GM18519 (cell line): Measurements from ENCODE around the gene MOK.
"Not testable (repeated sequence)": the region's sequence is repeated elsewhere in the genome, so short reads cannot be mapped to it uniquely, and the experiment has no call there.

Experiments
- ATAC-seq: cut with Tn5 transposase; IDR thresholded peaks from one replicate; pipeline ENCODE4 v1.9.1; 2021; ENCODE audit warnings: mild to moderate bottlenecking, moderate library complexity; ENCODE audit not compliant: unreplicated experiment, low FRiP score

The MOK gene

DNA sequence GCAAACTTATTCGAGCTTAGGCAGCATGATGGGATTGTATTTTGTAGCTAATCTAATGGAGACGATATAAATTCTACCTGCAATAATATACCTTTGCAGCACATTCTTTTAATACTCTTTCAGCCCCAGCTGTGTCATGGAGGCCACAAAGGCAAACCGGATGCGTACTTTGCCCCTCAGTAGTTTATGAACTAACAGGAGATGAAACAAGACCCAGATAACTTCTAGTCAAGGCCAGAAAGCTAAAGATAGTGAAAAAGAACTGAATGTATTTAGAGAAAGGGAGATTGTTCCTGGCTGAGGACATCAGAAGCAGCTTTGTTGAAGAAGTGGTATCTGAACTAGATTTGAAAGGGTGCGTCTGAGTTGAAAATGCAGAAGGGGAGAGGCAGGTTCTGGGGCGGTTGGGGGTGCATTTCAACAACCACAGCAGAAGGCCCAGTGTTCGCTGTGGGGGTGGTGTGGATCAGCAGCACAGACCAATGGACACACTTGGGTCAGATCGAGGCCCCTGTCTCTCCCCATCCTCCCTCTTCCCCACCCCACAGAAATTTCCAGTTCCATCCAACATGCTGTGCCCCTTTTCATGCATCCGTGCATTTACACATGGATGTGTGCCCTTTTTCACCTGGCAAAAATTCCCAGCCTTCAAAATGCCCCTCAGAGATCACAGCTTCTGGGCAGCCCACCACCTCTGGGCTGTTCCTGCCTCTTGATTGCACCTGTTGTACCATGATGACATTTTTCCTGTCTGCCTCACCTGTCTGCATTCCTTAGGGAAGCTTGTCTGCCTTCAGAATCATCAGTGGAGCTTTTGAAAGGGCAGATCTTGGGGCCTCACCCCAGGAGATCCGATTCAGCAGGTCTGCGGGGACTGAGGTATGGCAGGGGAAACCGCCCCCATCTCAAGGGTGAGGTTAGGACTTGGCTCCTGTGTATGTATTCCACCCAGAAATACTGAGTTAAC, 16.8 kb upstream of the MOK start:
- no peak for ATAC-seq

DNA sequence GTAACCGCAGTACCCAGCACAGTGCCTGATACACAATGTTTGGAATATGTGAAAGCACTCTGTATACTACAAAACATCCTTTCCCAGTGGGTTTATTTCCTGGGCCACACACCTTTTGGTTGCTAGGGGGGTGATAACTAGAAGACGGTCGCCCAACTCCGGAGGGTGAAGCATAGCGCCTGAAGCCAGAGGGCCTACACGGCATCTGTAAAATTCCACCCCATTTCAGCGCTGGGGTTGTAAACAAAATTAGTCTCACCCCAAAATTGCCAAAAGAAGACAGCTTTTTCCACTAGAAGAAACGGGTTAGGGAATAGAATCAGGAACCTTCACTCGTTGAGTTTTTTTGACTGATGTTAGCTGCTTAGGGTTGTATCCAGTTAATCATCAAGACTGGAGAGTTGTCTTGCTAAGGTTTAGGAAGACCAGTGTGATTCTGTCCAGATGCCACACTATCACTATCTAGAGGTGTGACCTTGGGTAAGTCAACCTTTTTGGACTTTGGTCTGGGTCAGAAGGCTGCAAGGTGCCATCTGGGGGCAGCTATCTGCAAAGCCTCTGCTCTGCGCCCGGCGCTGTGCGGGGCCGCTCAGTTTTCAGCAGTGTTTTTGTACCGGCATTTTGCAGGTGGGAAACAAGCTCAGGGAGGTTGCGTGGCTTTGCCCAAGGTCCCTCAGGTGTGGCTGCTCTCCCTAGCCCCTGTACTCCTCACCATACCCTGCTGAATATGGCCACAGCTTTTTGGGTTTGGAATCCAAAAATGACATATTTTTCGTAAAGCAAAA, 15.9 kb upstream of the MOK start:
- no peak for ATAC-seq

DNA sequence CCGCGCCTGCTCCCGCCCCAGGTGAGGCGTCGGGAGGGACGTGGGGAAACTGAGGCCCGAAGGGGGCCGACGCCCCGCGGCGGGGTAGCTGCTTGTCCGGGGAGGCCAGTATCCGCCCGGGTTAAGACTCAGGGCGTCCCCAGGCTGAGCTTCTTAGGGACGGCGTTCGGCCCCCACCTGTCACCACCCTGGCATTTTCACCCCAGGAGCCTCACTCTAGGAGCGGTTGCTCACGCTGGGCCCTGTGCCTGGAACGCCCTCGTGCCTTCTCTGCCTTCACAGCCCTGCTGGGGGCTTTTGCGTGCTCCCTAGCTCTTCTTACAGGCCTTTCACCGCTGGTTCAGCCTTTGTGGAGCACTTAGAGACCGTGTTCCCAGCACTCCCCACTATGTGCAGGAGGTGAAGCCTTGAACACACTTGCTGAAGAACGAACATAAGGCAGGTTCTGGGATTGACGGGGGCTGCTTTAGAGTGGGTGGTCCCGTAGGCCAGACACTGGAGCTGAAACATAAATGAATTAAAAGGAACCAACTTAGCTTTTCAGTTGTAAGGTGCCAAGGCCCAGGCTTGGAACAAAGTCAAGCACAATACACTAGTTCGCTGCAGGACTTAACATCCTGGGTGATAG, 15.2 kb upstream of the MOK start:
- no peak for ATAC-seq

DNA sequence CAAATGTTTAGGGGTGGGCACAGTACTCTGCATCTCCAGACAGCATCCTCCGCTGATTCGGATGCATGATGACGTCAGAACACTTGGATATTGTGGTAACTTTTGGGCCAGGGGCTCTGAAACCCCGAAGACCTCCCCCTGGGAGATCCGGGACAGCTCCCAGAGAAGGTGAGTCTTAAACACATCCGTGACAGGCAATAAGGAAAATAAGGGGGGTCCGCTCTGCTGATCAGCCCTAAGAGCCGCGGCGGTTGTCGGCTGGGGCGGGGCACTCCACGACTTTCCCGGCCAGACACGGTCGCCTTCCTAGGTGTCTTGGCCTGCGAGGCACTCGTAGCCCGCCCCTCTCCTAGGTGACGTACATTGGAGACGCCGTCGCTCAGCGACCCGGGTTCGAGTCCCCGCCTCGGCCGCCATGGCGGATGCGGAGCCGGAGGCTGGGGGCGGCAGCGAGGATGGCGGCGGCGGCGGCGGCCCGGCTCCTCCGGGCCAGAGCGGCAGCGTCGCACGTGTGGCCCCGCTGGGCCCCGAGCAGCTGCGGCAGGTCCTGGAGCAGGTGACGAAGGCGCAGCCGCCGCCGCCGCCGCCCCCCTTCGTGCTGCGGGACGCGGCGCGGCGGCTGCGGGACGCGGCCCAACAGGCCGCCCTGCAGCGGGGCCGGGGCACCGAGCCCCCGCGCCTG, 14.5 kb upstream of the MOK start, which contains the start of gene ZNF839:
Gene ZNF839, plus strand, starts transcription at position 396 of the 682 bp plus-strand sequence. Its CDS starts 20 bp downstream, at position 416.
- ATAC-seq, result peak; percentile 48

DNA sequence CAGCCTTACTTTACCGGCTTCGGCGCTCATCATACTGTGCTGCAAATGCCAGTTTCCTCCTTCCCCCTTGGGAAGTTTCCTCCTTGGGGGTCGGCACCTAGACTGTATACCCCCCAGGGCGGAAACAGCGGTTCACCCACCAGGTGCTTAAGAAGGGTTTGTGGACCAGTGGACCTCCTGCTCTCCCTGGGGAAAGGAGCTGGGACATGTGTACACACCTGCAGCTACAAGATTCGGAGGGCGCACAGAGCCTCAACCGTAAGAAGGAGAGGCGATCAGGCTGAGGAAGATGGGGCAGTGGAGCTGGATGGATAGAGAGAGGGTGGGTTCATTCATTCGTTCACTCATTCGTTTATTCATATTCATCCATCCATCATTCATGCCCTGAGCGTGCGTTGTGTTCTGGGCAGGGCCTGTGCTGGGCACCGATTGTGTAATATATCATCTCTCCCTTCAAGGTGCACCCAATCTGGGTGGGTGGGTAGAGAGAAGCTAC, 13.9 kb upstream of the MOK start:
- no peak for ATAC-seq

DNA sequence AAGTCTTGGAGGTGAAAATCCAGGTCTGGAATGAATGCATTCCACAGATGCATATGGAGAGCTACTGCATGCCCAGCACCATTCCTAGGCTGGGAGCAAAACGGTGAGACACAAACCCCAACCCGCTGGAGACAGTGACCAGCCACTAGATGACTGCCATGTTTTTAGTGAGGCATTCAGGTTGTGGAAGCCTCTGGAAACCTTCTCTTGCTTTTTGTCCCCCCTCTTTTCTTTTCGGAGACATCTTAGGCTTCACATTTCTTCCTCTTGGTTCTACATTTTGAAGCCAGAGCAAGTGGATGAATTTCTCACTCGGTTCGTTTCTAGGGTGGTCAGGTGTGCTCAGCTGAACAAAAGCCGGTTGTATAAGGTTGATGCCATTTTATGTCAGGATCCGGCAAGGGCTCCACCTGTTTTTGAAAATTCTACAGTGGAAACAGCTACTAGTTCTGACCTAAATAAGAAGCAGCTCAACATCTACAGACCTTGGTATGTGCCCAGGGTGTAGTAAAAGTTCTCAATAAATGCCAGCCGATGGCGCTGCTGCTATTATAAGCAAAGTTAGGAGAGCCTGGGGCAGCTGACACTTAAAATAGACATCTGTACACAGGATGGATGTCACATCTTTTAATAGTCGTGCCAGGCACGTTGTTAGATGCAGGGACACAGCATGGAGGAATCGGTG, 12.7 kb upstream of the MOK start:
- ATAC-seq, result no peak

DNA sequence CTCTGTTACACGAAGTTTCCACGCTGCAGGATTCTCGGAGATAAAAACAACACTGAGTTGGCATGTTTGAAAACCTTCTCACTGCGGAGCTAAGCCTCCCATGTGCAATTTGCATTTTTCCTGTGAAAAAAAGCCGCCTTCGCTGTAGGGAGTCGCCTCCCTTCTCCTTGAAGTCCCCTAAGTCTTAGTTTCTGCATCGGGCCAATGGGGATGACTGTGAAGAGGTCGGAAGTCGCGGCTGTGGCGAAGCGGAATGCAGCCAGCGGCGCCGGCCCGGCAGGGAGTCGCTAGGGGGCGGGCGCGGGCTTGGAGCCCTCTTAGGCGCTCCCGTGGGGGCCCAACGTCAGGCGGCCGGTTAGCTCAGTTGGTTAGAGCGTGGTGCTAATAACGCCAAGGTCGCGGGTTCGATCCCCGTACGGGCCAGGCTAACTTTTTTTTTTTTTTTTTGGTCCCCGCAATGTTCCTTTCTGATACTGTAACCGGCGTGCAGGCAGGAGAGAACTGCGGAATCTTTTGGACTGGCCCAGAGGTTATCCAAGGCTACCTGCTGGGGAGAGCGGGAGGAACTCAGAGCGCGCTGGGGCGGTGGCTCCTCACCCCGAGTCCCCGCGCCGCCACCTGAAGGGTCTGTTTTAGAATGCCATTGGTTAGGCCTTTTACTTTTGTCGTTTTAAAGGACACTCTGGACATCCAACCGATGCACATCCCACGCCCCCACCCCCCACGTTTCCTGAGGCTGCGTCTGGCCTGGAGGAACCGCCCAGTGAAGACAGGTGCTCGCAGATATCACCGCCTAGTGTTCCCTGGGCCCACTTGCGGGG, 12.0 kb upstream of the MOK start:
- peak; percentile 51 for ATAC-seq

DNA sequence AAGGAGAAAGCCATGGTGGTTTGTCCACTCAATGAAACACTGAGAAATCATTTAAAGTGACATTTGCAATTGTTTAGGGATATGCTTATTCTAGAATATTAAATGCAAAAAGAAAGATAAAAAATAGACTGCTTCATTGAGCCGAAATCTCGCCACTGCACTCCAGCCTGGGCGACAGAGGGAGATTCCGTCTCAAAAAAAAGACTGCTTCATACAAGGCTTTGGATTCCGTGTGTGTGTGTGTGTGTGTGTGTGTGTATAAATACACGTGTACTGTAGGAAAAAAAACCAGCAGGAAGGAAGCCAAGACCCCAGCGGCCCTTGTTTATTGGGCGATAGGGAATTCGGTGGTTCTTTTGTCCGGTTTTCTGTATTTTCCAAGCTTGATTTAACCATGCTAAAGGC, 11.4 kb upstream of the MOK start:
- no peak for ATAC-seq

DNA sequence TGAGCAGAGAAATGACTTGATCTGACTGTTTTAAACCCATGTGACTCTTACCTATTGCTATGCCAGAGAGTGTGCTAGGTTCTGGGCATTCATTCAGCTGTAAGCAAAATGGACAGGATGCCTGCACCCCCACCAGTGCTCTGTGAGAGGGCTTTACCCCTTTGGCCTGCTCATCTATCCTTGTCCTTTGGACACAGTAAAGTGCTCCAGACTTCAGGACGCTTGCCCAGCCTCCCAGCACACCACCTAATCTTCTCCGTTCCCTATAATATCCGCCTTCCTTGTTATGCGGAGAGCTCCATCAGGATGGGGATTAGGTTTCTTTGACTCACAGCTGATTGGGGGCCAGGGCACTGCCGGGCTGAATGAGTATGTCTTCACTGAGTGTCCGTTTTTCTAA, 10.2 kb upstream of the MOK start:
- no peak for ATAC-seq

DNA sequence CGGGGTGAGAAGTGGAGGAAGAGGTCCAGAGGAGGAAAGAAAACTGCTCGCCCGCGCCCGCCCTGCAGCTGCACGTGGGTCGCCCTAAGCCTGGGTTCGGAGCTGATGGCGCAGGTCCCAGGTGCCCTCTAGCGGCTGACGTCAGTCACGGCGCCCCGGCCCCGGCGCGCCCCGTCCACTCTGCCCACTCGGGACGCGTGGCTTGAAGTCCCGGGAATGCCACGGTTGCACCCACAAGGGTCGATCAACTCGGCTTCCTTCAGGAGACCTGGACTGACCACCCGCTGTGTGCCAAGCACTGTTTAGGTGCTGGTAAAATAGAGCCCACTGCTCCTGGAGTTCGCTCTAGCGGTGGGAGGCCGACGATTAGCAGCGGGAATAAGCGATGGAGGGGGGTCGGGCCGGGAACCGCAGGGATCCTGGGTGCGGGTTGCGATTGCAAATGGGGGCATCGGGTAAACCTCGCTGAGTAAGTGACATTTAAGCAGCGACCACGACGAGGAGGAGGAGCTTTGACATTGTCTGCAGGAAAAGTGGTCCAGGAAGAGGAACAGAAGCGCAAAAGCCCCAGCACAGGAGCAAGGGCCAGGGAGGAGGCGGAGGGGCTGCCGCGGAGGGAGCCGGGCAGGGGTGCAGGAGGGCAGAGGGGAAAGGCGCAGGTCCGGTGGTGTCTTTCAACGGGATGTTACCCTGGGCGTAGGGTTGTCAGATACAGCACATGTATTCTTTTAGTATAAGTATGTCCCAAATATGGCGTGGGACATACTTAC, 9.5 kb upstream of the MOK start:
- ATAC-seq, result peak; percentile 49

DNA sequence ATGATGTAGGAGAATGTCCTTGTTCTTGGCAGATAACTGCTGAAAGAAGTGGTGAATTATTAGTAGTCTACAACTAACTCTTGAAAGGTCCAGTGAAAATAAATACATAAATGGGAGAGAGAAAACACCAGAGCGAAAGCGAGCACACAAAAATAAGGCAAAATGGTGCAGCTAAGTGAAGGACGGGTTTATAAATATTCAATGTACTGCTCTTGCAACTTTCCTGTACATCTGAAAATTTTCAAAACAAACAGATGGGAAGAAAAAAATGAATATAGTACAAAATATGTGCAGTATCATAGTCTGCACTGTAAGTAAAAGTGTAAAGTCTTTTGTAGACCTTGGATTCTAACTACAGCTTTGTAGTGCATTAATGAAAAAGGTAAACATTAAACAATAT, 1.3 kb downstream of the MOK start:
- no peak for ATAC-seq

DNA sequence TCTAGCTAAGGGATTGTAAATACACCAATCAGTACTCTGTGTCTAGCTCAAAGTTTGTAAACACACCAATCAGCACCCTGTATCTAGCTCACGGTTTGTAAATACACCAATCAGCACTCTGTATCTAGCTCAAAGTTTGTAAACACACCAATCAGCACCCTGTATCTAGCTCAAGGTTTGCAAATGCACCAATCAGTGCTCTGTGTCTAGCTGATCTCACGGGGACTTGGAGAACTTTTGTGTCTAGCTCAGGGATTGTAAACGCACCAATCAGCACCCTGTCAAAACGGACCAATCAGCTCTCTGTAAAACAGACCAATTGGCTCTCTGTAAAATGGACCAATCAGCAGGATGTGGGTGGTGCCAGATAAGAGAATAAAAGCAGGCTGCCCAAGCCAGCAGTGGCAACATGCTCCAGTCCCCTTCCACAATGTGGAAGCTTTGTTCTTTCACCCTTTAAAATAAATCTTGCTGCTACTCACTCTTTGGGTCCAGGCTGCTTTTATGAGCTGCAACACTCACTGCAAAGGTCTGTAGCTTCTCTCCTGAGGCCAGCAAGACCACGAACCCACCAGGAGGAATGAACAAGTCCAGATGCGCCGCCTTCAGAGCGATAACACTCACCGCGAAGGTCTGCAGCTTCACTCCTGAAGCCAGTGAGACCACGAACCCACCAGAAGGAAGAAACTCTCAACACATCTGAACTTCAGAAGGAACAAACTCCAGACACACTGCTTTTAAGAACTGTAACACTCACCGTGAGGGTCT, 6.5 kb downstream of the MOK start:
- ATAC-seq, result not testable (repeated sequence)

DNA sequence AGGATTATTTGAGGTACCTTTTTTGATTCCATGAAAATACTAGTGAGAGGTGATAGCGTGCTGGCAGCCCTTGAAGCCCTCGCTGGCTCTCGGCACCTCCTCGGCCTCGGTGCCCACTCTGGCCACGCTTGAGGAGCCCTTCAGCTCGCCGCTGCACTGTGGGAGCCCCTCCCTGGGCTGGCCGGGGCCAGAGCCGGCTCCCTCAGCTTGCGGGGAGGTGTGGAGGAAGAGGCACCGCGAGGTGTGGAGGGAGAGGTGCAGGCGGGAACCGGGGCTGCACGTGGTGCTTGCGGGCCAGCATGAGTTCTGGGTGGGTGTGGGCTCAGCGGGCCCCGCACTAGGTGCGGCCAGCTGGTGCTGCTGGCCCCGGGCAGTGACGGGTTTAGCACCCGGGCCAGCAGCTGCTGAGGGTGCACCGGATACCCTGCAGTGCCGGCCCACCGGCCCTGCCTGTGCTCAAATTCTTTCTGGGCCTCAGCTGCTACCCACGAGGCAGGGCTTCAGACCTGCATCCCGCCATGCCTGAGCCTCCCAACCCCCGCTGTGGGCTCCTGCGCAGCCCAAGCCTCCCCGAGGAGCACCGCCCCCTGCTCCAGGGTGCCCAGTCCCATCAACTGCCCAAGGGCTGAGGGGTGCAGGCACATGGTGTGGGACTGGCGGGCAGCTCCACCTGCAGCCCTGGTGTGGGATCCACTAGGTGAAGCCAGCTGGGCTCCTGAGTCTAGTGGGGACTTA, 7.4 kb downstream of the MOK start:
- no peak for ATAC-seq

DNA sequence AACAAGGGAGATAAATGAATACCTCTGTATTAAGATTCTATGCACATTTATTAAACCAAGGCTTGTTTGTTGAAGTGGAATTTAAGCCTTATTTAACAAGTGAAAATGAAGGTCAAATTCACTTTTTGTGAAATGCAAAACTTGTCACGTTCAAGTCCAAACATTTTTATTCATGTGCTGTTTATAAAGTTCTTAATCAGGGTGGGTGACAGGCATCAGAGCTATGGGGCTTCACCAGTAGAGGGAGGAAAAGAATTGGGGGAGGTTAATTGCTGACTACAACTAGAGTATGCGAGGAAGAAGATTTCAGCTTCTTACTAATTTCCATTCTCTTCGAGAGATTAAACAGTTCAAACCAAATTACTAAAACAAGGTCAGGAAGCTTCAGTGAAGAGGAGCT, 9.7 kb downstream of the MOK start:
- no peak for ATAC-seq

DNA sequence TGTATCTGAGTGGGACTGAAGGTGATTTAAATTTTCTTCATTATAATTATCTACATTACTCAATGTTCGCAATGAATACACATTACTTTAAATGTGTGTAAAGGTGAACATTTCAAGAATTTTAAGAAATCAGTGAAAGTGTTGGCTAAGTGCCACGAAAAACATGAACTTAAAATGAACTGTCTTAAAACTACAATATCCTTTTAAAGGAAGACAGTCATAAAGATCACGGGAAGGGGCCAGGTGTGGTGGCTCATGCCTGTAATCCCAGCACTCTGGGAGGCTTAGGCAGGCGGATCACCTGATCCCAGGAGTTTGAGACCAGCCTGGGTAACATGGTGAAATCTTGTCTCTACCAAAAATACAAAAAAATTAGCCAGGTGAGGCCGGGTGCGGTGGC, 11.2 kb downstream of the MOK start:
- ATAC-seq, result no peak

DNA sequence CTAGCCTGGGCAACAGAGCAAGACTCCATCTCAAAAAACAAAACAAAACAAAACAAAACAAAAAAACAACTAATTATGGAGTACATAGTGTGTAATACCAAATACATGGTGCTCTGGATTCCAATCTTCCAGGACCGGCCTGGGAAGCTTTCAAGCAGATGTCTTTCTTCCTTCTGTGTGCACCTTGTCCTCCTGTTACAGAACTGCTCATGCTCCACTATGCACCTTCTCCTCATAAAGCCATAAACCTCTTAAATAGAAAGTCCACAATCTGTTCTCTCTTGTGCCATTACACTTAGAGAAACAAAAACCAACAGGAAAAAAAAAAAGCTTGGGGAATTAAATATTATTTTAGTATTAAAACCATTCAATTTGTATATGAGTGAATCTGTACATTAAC, 12.5 kb downstream of the MOK start:
- ATAC-seq, result no peak

DNA sequence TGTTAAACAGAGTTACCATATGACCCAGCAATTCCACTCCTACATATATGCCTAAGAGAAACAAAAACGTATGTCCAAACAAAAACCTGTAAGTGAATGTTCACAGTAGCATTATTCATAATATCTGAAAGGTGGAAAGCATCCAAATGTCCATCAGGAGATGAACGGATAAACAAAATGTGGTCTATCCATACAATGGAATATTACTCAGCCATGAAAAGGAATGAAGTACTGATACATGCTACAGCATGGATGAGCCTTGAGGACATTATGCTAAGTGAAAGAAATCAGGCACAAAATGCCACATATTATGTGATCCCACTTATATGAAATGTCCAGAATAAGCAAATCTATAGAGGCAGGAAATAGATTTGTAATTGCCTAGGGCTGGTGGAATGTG, 16.8 kb downstream of the MOK start:
- ATAC-seq, result no peak
